NCI-H748 (cell line): Measurements from ENCODE around the gene SH3RF3.
"Not testable (repeated sequence)": the region's sequence is repeated elsewhere in the genome, so short reads cannot be mapped to it uniquely, and the experiment has no call there.

ENCODE experiments used
- DNase-seq: peaks from one replicate; lab custom pipeline; 2025; ENCODE audit not compliant: unreplicated experiment; lab: John Stamatoyannopoulos, UW

The SH3RF3 gene

GRCh38 chr2:109214651-109215371 lies 85.8 kb downstream of the SH3RF3 start:
- no peak for DNase-seq

- no peak for DNase-seq
Measured at GRCh38 chr2:109215866-109216265, 86.9 kb downstream of the SH3RF3 start.

GRCh38 chr2:109216332-109216731 lies 87.3 kb downstream of the SH3RF3 start:
- peak; percentile 55 for DNase-seq

GRCh38 chr2:109217362-109218086 lies 88.5 kb downstream of the SH3RF3 start:
- no peak for DNase-seq

- DNase-seq: peak; percentile 6
Measured at GRCh38 chr2:109218087-109218791, 89.2 kb downstream of the SH3RF3 start.

- DNase-seq: no peak
Measured at GRCh38 chr2:109218792-109219126, 89.8 kb downstream of the SH3RF3 start.

- no peak for DNase-seq
Measured at GRCh38 chr2:109220860-109221259, 91.9 kb downstream of the SH3RF3 start.

GRCh38 chr2:109221316-109221715 lies 92.3 kb downstream of the SH3RF3 start:
- not testable (repeated sequence) for DNase-seq

- DNase-seq: no peak
Measured at GRCh38 chr2:109222422-109222821, 93.4 kb downstream of the SH3RF3 start.

- DNase-seq: no peak
Measured at GRCh38 chr2:109222825-109223471, 93.9 kb downstream of the SH3RF3 start.

GRCh38 chr2:109223490-109223889 lies 94.5 kb downstream of the SH3RF3 start:
- no peak for DNase-seq

- DNase-seq: not testable (repeated sequence)
Measured at GRCh38 chr2:109224341-109224740, 95.3 kb downstream of the SH3RF3 start.

GRCh38 chr2:109225170-109225782 lies 96.3 kb downstream of the SH3RF3 start:
- DNase-seq: no peak

GRCh38 chr2:109226128-109226527 lies 97.1 kb downstream of the SH3RF3 start:
- DNase-seq: peak; percentile 8

- DNase-seq: no peak
Measured at GRCh38 chr2:109226622-109227021, 97.6 kb downstream of the SH3RF3 start.

- no peak for DNase-seq
Measured at GRCh38 chr2:109229094-109229675, 100.2 kb downstream of the SH3RF3 start.

- DNase-seq: peak; percentile 5
Measured at GRCh38 chr2:109230941-109231420, 102.0 kb downstream of the SH3RF3 start.

GRCh38 chr2:109231428-109231827 lies 102.4 kb downstream of the SH3RF3 start:
- no peak for DNase-seq

GRCh38 chr2:109231996-109232705 lies 103.1 kb downstream of the SH3RF3 start:
- DNase-seq: no peak

GRCh38 chr2:109232909-109233308 lies 103.9 kb downstream of the SH3RF3 start:
- no peak for DNase-seq
